Stomach (tissue), 4 donors: ENCODE measurements around the gene PABPC1L2B.
"Not testable (repeated sequence)": the region's sequence is repeated elsewhere in the genome, so short reads cannot be mapped to it uniquely, and the experiment has no call there.

Source experiments
- EP300 ChIP-seq: sonication (generic); formaldehyde crosslinking; IDR thresholded peaks from one replicate; pipeline ENCODE4 v1.6.1; 2017; ENCODE audit warnings: antibody characterized with exemption
- POLR2A ChIP-seq, 4 donors: fragments of 450-650 bp; IDR thresholded peaks; one replicate each; pipeline ENCODE4 v1.6.1; 2016; ENCODE audit warnings: antibody characterized with exemption in 4 of 4, control low read depth in 2 of 4, mild to moderate bottlenecking in 1 of 4, moderate library complexity in 1 of 4
- POLR2AphosphoS5 ChIP-seq, 3 donors: sonication (generic); formaldehyde crosslinking; IDR thresholded peaks; one replicate each; pipeline ENCODE4 v1.6.1; 2016; ENCODE audit warnings: antibody characterized with exemption in 3 of 3
- TF ChIP-seq, protein P1 (sequence below), 7 experiments: fragments of 450-650 bp in 4 of 7; fragments of 200-600 bp in 3 of 7; sonication (generic) in 3 of 7; IDR thresholded peaks; one replicate each; pipeline ENCODE4 v1.5.1; 2016 to 2019; ENCODE audit warnings: antibody characterized with exemption in 7 of 7, control low read depth in 2 of 7, mild to moderate bottlenecking in 1 of 7

DNA sequence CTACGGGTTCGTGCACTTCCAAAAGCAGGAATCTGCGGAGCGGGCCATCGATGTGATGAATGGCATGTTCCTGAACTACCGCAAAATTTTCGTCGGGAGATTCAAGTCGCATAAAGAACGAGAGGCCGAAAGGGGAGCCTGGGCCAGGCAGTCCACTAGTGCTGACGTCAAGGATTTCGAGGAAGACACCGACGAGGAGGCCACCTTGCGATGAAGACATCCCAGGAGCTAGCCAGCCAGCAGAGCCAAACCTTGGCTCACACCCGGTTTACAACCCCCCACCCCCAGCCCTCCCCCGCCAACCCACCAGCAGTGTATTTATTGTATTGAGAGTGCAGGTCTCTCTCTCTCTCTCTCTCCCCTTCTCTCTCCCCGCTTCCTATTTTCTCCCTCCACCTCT is 1.3 kb downstream of the PABPC1L2B start:
- not testable (repeated sequence) for TF ChIP-seq POLR2A (IDR thresholded peaks at IDR 0.05); EP300; POLR2AphosphoS5 (IDR thresholded peaks at IDR 0.05)
- TF ChIP-seq, protein P1, sequence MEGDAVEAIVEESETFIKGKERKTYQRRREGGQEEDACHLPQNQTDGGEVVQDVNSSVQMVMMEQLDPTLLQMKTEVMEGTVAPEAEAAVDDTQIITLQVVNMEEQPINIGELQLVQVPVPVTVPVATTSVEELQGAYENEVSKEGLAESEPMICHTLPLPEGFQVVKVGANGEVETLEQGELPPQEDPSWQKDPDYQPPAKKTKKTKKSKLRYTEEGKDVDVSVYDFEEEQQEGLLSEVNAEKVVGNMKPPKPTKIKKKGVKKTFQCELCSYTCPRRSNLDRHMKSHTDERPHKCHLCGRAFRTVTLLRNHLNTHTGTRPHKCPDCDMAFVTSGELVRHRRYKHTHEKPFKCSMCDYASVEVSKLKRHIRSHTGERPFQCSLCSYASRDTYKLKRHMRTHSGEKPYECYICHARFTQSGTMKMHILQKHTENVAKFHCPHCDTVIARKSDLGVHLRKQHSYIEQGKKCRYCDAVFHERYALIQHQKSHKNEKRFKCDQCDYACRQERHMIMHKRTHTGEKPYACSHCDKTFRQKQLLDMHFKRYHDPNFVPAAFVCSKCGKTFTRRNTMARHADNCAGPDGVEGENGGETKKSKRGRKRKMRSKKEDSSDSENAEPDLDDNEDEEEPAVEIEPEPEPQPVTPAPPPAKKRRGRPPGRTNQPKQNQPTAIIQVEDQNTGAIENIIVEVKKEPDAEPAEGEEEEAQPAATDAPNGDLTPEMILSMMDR (IDR thresholded peaks at IDR 0.05), result not testable (repeated sequence)
